ENCODE measurements around the gene CCDC70. TPM values are rescaled to one million over a fixed set of nuclear protein-coding genes. Genes with fewer than 3 reads are reported as not detected.
A peak's percentile ranks its signal among the peaks of the same experiment; 100 is the strongest.
"Not testable (repeated sequence)": the region's sequence is repeated elsewhere in the genome, so short reads cannot be mapped to it uniquely, and the experiment has no call there.

The CCDC70 gene
- total RNA-seq, 2 donors from 2014 or later = not detected

GRCh38 chr13:51823359-51823758, 38.4 kb upstream of the CCDC70 start:
- DNase-seq (no peak), ATAC-seq (no peak)
- peaks cover 3% of the 10 kb centered on the region for H3K36me3 Mint-ChIP-seq (ENCODE audit: low read depth)
- H3K27ac Mint-ChIP-seq = peak overlapping the region; percentile 98
- H3K4me3 Mint-ChIP-seq = peak overlapping the region; percentile 91
- peaks cover 68% of the 10 kb centered on the region for H3K4me1 Mint-ChIP-seq
- H3K27me3 Mint-ChIP-seq = no peaks in the 10 kb centered on the region
- no peaks in the 10 kb centered on the region for H3K9me3 ChIP-seq (ENCODE audit: control insufficient read depth, low read length, poor library complexity, severe bottlenecking)

GRCh38 chr13:51823863-51824262, 37.9 kb upstream of the CCDC70 start:
- peak overlapping the region; percentile 91 for H3K4me3 Mint-ChIP-seq
- H3K9me3 ChIP-seq (ENCODE audit: control insufficient read depth, low read length, poor library complexity, severe bottlenecking) = no peaks in the 10 kb centered on the region
- no peaks in the 10 kb centered on the region for H3K27me3 Mint-ChIP-seq
- DNase-seq (no peak), ATAC-seq (no peak)
- peak overlapping the region; percentile 98 for H3K27ac Mint-ChIP-seq
- peaks cover 67% of the 10 kb centered on the region for H3K4me1 Mint-ChIP-seq
- H3K36me3 Mint-ChIP-seq (ENCODE audit: low read depth) = peaks cover 3% of the 10 kb centered on the region

DNA sequence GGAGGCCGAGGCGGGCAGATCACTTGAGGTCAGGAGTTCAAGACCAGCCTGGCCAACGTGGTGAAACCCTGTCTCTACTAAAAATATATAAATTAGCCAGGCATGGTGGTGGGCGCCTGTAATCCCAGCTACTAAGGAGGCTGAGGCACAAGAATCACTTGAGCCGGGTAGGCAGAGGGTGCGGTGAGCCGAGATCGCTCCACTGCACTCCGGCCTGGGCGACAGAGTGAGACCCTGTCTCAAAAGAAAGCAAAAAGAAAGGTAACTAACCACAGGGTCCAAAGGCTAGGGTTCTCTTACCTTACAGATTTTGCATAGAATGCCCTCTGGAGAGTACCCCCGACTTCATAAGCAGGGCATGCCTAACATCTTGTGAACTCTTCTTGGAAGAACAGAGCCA, 37.1 kb upstream of the CCDC70 start:
- H3K9me3 ChIP-seq (ENCODE audit: control insufficient read depth, low read length, poor library complexity, severe bottlenecking); H3K36me3 Mint-ChIP-seq (ENCODE audit: low read depth); ATAC-seq; DNase-seq; H3K27me3 Mint-ChIP-seq: not testable (repeated sequence)
- Mint-ChIP-seq H3K4me1 (peaks cover 60% of the 10 kb centered on the region), H3K4me3 (peak overlapping the region; percentile 91), H3K27ac (peak overlapping the region; percentile 98)

GRCh38 chr13:51825165-51825592, 36.6 kb upstream of the CCDC70 start:
- H3K4me1 Mint-ChIP-seq = peaks cover 55% of the 10 kb centered on the region
- no peaks in the 10 kb centered on the region for H3K27me3 Mint-ChIP-seq
- peaks cover 3% of the 10 kb centered on the region for H3K36me3 Mint-ChIP-seq (ENCODE audit: low read depth)
- no peak for DNase-seq
- no peaks in the 10 kb centered on the region for H3K9me3 ChIP-seq (ENCODE audit: control insufficient read depth, low read length, poor library complexity, severe bottlenecking)
- peak; percentile 74 for ATAC-seq
- H3K4me3 Mint-ChIP-seq = peak overlapping the region; percentile 91
- peak overlapping the region; percentile 98 for H3K27ac Mint-ChIP-seq

- H3K9me3 ChIP-seq (ENCODE audit: control insufficient read depth, low read length, poor library complexity, severe bottlenecking) = no peaks in the 10 kb centered on the region
- no peaks in the 10 kb centered on the region for H3K27me3 Mint-ChIP-seq
- H3K4me1 Mint-ChIP-seq = peaks cover 50% of the 10 kb centered on the region
- peak overlapping the region; percentile 98 for H3K27ac Mint-ChIP-seq
- peaks cover 3% of the 10 kb centered on the region for H3K36me3 Mint-ChIP-seq (ENCODE audit: low read depth)
- H3K4me3 Mint-ChIP-seq = peak overlapping the region; percentile 91
- DNase-seq (no peak), ATAC-seq (no peak)
Measured at GRCh38 chr13:51825681-51826254, 36.0 kb upstream of the CCDC70 start.

DNA sequence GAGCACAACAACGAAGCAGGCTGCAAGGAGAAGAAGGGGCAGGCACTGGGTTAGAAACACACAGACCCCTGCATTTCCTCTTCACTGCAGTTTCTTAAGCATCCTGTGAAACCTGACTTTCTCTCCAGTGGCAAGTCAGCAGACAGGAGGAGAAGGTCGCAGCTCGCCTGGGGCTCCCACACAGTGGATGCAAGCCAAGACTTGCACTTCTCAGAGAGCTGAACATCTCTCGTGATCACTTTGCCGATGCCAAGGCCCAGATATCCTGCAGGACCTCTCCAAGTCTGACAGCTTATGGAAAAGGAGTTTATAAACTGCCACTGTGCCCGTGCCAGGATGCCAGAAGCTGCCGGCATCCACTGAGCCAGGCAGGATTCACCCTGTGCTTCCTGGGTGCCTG, 35.2 kb upstream of the CCDC70 start:
- peak overlapping the region; percentile 76 for H3K4me3 Mint-ChIP-seq
- peaks cover 3% of the 10 kb centered on the region for H3K36me3 Mint-ChIP-seq (ENCODE audit: low read depth)
- no peak for DNase-seq
- no peaks in the 10 kb centered on the region for H3K9me3 ChIP-seq (ENCODE audit: control insufficient read depth, low read length, poor library complexity, severe bottlenecking)
- ATAC-seq = no peak
- H3K27me3 Mint-ChIP-seq = no peaks in the 10 kb centered on the region
- H3K4me1 Mint-ChIP-seq = peaks cover 43% of the 10 kb centered on the region
- peak overlapping the region; percentile 98 for H3K27ac Mint-ChIP-seq

DNA sequence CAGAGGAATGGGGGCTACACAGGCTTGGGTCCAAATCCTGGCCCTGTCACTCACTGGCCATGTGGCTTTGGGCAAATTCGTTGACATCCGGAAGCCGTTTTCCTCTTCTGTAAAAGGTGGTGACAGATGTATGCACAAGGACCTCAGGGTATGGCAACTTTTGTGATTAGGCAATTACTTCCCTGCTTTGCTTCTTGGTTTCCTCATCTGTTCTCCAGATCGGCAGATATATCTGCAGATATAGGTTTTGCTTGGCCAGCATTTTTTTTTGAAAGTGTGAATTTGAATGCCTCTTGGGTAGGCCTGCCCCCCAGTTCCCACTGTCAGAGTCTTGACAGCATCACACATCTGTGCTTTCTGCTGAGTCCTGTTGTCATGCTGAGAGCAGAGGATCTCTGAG, 34.5 kb upstream of the CCDC70 start:
- DNase-seq = no peak
- H3K4me3 Mint-ChIP-seq = peak overlapping the region; percentile 76
- no peak for ATAC-seq

GRCh38 chr13:51828730-51829567, 32.8 kb upstream of the CCDC70 start:
- Mint-ChIP-seq H3K4me1 (peaks cover 42% of the 10 kb centered on the region), H3K4me3 (peak overlapping the region; percentile 36)

More for the DNA sequence above, 34.5 kb upstream of the CCDC70 start:
- Mint-ChIP-seq H3K27ac (peak overlapping the region; percentile 98), H3K27me3 (no peaks in the 10 kb centered on the region), H3K4me1 (peaks cover 43% of the 10 kb centered on the region), H3K36me3 (ENCODE audit: low read depth) (peaks cover 3% of the 10 kb centered on the region)
- no peaks in the 10 kb centered on the region for H3K9me3 ChIP-seq (ENCODE audit: control insufficient read depth, low read length, poor library complexity, severe bottlenecking)

GRCh38 chr13:51829568-51829899, 32.2 kb upstream of the CCDC70 start:
- H3K36me3 Mint-ChIP-seq (ENCODE audit: low read depth) = peaks cover 3% of the 10 kb centered on the region
- DNase-seq (no peak), ATAC-seq (no peak)
- H3K9me3 ChIP-seq (ENCODE audit: control insufficient read depth, low read length, poor library complexity, severe bottlenecking) = no peaks in the 10 kb centered on the region
- H3K27me3 Mint-ChIP-seq = no peaks in the 10 kb centered on the region
- H3K27ac Mint-ChIP-seq = peak overlapping the region; percentile 21
- H3K4me1 Mint-ChIP-seq = peaks cover 37% of the 10 kb centered on the region
- no peak overlapping the region for H3K4me3 Mint-ChIP-seq

More at GRCh38 chr13:51828730-51829567, 32.8 kb upstream of the CCDC70 start:
- DNase-seq (no peak), ATAC-seq (no peak)
- peak overlapping the region; percentile 21 for H3K27ac Mint-ChIP-seq
- no peaks in the 10 kb centered on the region for H3K9me3 ChIP-seq (ENCODE audit: control insufficient read depth, low read length, poor library complexity, severe bottlenecking)
- H3K27me3 Mint-ChIP-seq = no peaks in the 10 kb centered on the region
- peaks cover 3% of the 10 kb centered on the region for H3K36me3 Mint-ChIP-seq (ENCODE audit: low read depth)

DNA sequence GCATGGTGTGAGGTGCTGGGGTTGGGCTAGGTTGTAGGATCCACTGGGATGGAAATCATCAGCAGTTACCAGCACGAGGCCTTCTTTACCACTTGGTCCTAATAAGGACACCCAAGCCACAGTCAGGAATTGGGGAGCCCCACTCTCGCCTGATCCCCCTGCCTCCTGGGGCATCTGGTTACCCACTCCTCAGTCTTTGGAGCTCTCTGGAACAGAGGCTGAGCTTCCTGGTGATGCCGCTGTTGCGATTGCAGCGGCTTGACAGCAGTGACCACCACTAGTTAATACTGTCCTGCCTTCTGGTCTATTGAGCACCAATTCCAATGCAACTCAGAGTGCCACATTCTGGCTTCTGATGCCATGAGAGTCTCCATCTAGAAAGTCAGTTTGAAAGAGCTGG, 30.2 kb upstream of the CCDC70 start:
- DNase-seq = no peak

GRCh38 chr13:51832471-51833152, 29.2 kb upstream of the CCDC70 start:
- H3K9me3 ChIP-seq (ENCODE audit: control insufficient read depth, low read length, poor library complexity, severe bottlenecking) = no peaks in the 10 kb centered on the region
- Mint-ChIP-seq H3K27me3 (no peaks in the 10 kb centered on the region), H3K36me3 (ENCODE audit: low read depth) (peaks cover 3% of the 10 kb centered on the region), H3K4me3 (no peak overlapping the region), H3K27ac (peak overlapping the region; percentile 54), H3K4me1 (peaks cover 31% of the 10 kb centered on the region)
- peak in 2 of 3 donors; percentile 40 to 41 for DNase-seq
- peak; percentile 99 for ATAC-seq

More for the DNA sequence above, 30.2 kb upstream of the CCDC70 start:
- Mint-ChIP-seq H3K36me3 (ENCODE audit: low read depth) (peaks cover 3% of the 10 kb centered on the region), H3K4me1 (peaks cover 29% of the 10 kb centered on the region), H3K4me3 (no peak overlapping the region), H3K27ac (peak overlapping the region; percentile 54), H3K27me3 (no peaks in the 10 kb centered on the region)
- H3K9me3 ChIP-seq (ENCODE audit: control insufficient read depth, low read length, poor library complexity, severe bottlenecking) = no peaks in the 10 kb centered on the region
- ATAC-seq = no peak

GRCh38 chr13:51833980-51834379, 27.8 kb upstream of the CCDC70 start:
- Mint-ChIP-seq H3K27ac (peak overlapping the region; percentile 32), H3K27me3 (no peaks in the 10 kb centered on the region), H3K4me1 (peaks cover 25% of the 10 kb centered on the region), H3K36me3 (ENCODE audit: low read depth) (no peaks in the 10 kb centered on the region), H3K4me3 (no peak overlapping the region)
- no peaks in the 10 kb centered on the region for H3K9me3 ChIP-seq (ENCODE audit: control insufficient read depth, low read length, poor library complexity, severe bottlenecking)
- ATAC-seq (no peak), DNase-seq (no peak)

DNA sequence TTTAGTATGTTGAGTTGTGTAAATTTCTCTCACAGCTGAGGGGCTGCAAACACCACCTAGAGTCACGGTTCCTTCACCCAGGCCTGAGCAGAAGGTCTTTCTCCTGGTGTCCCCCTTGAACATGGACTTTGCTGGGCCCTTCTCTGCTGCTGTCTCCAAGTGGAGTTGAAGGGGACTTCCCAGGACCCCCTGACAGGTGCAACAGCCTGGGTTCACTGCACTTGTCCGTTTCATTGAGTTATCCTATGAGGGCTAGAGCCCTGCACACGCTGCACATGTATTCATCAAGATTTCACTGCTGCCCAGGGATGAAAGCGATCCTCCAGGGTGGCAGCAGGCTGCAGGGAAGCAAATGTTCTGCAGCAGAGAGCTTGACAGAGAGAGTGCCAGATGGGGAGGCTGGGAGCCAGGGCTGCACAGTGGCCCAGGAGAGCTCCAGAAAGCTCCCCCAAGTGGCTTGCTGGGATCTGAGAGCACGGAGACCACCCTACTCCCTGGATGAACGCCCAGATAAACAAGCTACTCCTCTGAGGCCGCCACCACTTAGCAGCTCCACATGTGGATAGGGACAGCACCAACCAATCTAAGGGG, 27.1 kb upstream of the CCDC70 start:
- H3K27me3 Mint-ChIP-seq = peaks cover 5% of the 10 kb centered on the region
- H3K4me1 Mint-ChIP-seq = peaks cover 25% of the 10 kb centered on the region
- no peak overlapping the region for H3K27ac Mint-ChIP-seq
- ATAC-seq (no peak), DNase-seq (no peak)
- H3K4me3 Mint-ChIP-seq = no peak overlapping the region
- no peaks in the 10 kb centered on the region for H3K36me3 Mint-ChIP-seq (ENCODE audit: low read depth)
- H3K9me3 ChIP-seq (ENCODE audit: control insufficient read depth, low read length, poor library complexity, severe bottlenecking) = no peaks in the 10 kb centered on the region
